Measurements from ENCODE around the gene FCMR.

The FCMR gene

GRCh38 chr1:206902702-206903101 lies 19.0 kb downstream of the FCMR start:
- DNase-seq (ENCODE audit: low read depth in 2 of 2, low spot score in 1 of 2): no peak

DNA sequence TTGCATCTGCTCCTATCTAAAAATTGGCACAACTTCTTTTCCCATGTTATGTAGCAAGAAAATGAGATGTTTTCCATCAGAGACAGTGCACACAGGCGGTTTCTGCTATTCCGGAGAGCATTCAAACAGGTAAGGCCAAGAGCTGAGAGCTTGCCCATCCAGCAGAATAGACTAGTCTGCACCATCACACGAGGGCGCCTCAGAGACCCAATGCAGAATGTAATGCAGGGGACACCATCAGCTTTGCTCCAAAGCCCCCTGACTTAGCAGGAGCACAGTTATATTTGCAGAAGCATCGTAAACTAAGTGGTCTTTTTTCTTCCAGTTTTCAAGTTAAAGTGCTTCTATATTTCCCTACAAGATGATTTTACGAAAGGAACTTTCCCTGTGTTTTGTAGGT lies 19.8 kb downstream of the FCMR start:
- no peak for DNase-seq (ENCODE audit: low read depth in 2 of 2, low spot score in 1 of 2)

GRCh38 chr1:206900149-206900548 lies 21.6 kb downstream of the FCMR start:
- no peak for DNase-seq (ENCODE audit: low read depth in 2 of 2, low spot score in 1 of 2)

- no peak for DNase-seq (ENCODE audit: low read depth in 2 of 2, low spot score in 1 of 2)
Observed at GRCh38 chr1:206899717-206900116, 22.0 kb downstream of the FCMR start.

GRCh38 chr1:206898915-206899431 lies 22.8 kb downstream of the FCMR start:
- no peak for DNase-seq (ENCODE audit: low read depth in 2 of 2, low spot score in 1 of 2)

- no peak for DNase-seq (ENCODE audit: low read depth in 2 of 2, low spot score in 1 of 2)
Observed at GRCh38 chr1:206898089-206898914, 23.4 kb downstream of the FCMR start.

DNA sequence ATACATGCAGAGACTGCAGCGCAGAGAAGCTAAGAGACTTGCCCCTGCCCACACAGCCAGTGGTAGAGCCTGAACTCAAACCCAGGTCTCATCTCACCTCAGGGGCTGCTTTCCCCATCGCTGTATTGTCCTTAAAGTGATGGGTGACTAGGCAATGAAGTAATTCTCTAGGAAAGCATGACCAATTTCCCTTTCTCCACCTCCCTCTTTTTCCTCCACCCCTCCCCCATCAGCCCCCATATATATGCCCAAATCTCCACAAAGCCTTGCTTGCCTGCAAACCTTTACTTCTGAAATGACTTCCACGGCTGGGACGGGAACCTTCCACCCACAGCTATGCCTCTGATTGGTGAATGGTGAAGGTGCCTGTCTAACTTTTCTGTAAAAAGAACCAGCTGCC lies 24.6 kb downstream of the FCMR start, which contains the start of gene IL24:
Gene IL24, plus strand, starts transcription at position 269 of the 400 bp plus-strand sequence. CDS start 390 bp downstream, outside the sequence.
- no peak for DNase-seq (ENCODE audit: low read depth in 2 of 2, low spot score in 1 of 2)

DNA sequence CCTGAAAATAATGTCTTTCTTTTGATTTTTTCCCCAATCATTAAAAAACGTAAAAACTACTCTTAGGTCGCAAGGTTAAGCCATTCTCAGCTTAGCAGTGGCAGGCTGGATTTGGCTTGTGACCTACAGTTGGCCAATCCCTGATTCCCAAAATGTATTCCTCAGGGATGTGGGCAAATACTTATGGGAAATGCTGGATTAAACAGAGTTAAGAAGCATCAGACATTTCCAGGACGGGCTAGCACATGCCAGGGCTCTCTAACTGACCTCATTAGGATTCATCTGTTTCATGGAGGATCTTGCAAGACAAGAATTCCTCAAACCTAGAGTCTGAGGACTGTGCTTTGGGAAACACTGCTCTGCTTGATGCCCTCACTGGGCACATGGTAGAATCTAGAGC lies 25.5 kb downstream of the FCMR start:
- DNase-seq (ENCODE audit: low read depth in 2 of 2, low spot score in 1 of 2): no peak

GRCh38 chr1:206895837-206896242 lies 25.9 kb downstream of the FCMR start:
- no peak for DNase-seq (ENCODE audit: low read depth in 2 of 2, low spot score in 1 of 2)

DNA sequence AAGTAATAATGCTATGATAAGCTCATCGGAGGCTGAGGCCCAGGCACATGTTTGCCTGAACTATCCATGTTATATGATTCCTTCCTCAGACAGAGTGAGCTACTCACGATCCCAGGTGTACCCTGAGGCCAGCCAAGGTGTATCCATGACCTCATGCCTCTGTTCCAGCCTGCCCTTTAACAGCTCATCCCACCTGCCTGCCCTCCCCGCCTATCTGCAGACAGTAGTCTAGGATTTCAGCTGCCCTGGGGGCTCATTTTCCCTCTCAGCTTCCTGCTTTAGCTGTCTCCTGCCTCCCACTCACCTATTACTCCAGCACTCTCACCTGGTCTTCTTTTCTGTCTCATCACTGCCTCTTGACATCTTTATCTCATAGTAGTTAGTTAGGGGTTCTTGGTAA lies 26.4 kb downstream of the FCMR start:
- no peak for DNase-seq (ENCODE audit: low read depth in 2 of 2, low spot score in 1 of 2)

GRCh38 chr1:206893380-206893779 lies 28.4 kb downstream of the FCMR start:
- no peak for DNase-seq (ENCODE audit: low read depth in 2 of 2, low spot score in 1 of 2)

GRCh38 chr1:206892351-206892984 lies 29.3 kb downstream of the FCMR start:
- no peak for DNase-seq (ENCODE audit: low read depth in 2 of 2, low spot score in 1 of 2)

GRCh38 chr1:206891412-206891811 lies 30.3 kb downstream of the FCMR start:
- DNase-seq (ENCODE audit: low read depth in 2 of 2, low spot score in 1 of 2): no peak

- no peak for DNase-seq (ENCODE audit: low read depth in 2 of 2, low spot score in 1 of 2)
Observed at GRCh38 chr1:206890125-206891060, 31.3 kb downstream of the FCMR start.

DNA sequence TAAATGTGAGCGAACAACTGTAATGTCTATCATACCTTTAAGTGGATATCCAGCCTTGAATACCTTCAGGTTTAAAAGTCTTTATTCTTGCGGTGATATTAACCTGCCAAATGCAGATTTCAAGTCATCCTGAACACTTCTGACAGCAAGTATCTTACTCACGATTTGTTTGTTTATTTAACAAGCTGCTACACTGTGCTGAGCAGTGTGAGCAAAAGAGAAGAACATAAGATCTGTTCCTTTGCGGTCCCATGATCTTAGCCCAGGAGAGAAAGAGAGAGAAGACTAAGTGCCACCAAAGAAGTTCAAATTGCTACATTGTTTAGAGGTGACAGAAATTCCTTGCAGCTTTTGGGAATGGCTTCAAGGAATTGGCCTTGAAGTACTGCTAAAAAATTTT lies 34.0 kb downstream of the FCMR start:
- DNase-seq (ENCODE audit: low read depth in 2 of 2, low spot score in 1 of 2): no peak

GRCh38 chr1:206886831-206887230 lies 34.9 kb downstream of the FCMR start:
- no peak for DNase-seq (ENCODE audit: low read depth in 2 of 2, low spot score in 1 of 2)

DNA sequence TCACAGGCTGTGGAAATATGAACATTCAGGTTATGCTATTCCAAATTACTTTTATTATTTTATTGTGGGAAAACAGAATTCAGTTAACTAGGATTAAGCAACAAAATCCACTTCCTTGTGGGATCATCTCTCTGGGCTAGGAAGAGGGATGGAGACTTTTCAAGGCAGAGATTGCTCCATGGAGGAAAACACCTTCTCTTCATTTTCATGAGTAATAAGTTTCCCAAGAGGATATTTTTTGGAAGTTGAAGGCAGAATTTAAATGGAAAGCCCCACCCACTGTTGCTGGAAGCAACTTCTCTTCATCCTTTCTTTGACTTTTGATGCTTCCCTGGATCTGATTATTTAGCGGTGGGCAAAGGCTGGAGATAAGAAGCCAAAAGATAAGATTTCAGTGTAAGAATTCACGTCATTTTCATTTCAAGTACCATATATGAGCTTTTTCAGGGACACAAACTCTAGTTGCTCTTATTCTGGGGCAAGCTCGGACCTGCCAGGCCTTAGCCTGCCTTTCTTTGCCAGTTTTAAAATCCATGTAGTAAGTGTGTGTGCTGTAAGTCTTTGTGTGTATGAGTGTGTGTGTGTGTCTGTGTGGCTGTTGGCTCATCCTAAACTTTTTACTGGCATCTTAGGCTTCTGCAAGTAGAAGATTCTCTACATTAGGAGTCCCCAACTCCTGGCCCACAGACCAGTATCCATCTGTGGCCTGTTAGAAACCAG lies 36.2 kb downstream of the FCMR start:
- no peak for DNase-seq (ENCODE audit: low read depth in 2 of 2, low spot score in 1 of 2)

DNA sequence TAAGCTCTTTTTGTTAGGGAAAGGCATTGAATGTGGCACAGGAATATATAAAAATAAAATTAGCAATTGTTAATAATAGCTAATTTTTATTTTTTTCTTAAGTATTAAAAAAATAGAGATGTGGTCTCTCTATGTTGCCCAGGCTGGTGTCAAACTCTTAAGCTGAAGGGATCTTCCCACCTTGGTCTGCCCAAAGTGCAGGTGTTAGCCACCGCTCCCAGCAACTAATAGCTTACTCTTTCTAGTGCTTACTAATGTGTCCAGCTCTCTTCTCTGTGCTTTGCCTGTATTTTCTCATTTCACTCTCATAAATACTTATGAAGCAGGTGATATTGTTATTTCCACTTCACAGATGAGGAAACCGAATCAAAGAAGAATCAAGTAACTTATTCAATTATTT lies 37.9 kb downstream of the FCMR start:
- DNase-seq (ENCODE audit: low read depth in 2 of 2, low spot score in 1 of 2): no peak

DNA sequence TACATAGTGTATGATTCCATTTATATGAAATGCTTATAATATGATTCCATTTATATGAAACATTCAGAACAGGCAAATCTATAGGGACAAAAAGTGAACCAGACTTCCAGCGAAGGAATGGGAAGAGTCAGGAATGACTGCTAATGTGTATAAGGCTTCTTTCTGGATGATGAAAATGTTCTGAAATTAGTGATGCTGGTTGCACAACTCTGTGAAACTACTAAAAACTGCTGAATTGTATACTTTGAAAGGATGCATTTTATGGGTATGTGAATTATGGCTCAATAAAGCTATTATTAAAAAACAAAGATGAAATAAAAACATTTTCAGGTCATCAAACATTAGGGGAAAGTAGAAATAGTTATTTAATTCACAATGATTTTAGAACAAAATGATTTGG lies 38.6 kb downstream of the FCMR start:
- DNase-seq (ENCODE audit: low read depth in 2 of 2, low spot score in 1 of 2): no peak

GRCh38 chr1:206882555-206882954 lies 39.2 kb downstream of the FCMR start:
- DNase-seq (ENCODE audit: low read depth in 2 of 2, low spot score in 1 of 2): no peak

DNA sequence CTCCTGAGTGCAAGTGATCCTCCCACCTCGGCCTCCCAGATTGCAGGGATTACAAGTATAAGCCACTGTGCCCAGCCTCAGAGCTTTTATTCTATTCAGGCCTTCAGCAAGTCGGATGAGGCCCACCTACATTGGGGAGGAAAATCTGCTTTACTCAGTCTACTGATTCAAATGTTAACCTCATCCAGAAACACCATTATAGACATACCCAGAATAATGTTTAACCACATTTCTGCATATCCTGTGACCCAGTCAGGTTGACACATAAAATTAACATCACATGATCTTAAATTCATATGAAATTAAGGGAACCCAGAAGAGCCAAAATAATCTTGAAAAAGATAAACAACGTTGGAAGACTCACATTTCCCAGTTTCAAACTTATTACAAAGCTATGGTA lies 41.4 kb downstream of the FCMR start:
- no peak for DNase-seq (ENCODE audit: low read depth in 2 of 2, low spot score in 1 of 2)

Data from stimulated activated CD8-positive, alpha-beta memory T cell treated with anti-CD3 and anti-CD28 coated beads, Interleukin-4, amount 100 ng/mL, for 1 hour (primary cell).